GM06990 (cell line): Measurements from ENCODE around the gene NT5DC3.

Experiments used
- DNase-seq: peaks from one replicate; pipeline ENCODE4 v3.0.0-alpha.2; 2011; ENCODE audit not compliant: insufficient read length; ENCODE audit errors: extremely low read depth
- H3K27me3 ChIP-seq: replicated peaks from 2 replicates; pipeline ENCODE4 v1.6.0; 2011; ENCODE audit warnings: low read length; ENCODE audit not compliant: control insufficient read depth, insufficient read depth
- H3K36me3 ChIP-seq: 2 replicates; pipeline ENCODE4 v1.5.1; 2011; ENCODE audit warnings: low read length; ENCODE audit not compliant: control insufficient read depth, insufficient read depth
- H3K4me3 ChIP-seq: replicated peaks from 2 replicates; pipeline ENCODE4 v1.5.1; 2011; ENCODE audit warnings: low read depth, mild to moderate bottlenecking, control low read depth, low read length
- TF ChIP-seq, protein P1 (sequence below): IDR thresholded peaks from 2 replicates; pipeline ENCODE4 v1.5.1; 2011; ENCODE audit warnings: low read length, control low read depth, mild to moderate bottlenecking, inconsistent platforms; ENCODE audit not compliant: insufficient read depth, poor library complexity, severe bottlenecking

The NT5DC3 gene

DNA sequence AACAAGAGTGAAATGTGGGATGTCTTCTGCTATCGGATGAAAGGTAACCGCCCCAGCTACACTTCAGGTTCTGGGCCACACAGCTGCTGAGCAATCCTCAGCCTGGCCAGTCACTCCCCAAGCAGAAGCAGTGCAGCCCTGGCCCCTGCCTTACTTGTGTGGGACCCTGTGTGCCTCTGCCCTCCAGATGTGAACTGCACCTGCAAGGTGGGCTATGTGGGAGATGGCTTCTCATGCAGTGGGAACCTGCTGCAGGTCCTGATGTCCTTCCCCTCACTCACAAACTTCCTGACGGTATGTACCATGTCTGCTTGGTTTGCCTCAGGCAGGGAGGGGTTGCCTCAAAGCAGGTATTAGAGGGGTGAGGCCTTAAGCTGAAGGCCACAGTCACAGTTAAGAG, 85.6 kb downstream of the NT5DC3 start:
- Histone ChIP-seq H3K4me3 (no peak overlapping the region), H3K36me3 (no peaks in the 10 kb centered on the region)
- DNase-seq, result no peak

GRCh38 chr12:103751600-103751999, 89.4 kb downstream of the NT5DC3 start:
- TF ChIP-seq, protein P1, sequence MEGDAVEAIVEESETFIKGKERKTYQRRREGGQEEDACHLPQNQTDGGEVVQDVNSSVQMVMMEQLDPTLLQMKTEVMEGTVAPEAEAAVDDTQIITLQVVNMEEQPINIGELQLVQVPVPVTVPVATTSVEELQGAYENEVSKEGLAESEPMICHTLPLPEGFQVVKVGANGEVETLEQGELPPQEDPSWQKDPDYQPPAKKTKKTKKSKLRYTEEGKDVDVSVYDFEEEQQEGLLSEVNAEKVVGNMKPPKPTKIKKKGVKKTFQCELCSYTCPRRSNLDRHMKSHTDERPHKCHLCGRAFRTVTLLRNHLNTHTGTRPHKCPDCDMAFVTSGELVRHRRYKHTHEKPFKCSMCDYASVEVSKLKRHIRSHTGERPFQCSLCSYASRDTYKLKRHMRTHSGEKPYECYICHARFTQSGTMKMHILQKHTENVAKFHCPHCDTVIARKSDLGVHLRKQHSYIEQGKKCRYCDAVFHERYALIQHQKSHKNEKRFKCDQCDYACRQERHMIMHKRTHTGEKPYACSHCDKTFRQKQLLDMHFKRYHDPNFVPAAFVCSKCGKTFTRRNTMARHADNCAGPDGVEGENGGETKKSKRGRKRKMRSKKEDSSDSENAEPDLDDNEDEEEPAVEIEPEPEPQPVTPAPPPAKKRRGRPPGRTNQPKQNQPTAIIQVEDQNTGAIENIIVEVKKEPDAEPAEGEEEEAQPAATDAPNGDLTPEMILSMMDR, result no peak
- DNase-seq, result no peak
- Histone ChIP-seq H3K36me3 (no peaks in the 10 kb centered on the region), H3K27me3 (no peaks in the 10 kb centered on the region; the same call in 1 of the 2 replicates), H3K4me3 (no peak overlapping the region)

More for the DNA sequence above, 85.6 kb downstream of the NT5DC3 start:
- H3K27me3 ChIP-seq, result no peaks in the 10 kb centered on the region; the same call in 1 of the 2 replicates
- TF ChIP-seq, protein P1, result no peak

DNA sequence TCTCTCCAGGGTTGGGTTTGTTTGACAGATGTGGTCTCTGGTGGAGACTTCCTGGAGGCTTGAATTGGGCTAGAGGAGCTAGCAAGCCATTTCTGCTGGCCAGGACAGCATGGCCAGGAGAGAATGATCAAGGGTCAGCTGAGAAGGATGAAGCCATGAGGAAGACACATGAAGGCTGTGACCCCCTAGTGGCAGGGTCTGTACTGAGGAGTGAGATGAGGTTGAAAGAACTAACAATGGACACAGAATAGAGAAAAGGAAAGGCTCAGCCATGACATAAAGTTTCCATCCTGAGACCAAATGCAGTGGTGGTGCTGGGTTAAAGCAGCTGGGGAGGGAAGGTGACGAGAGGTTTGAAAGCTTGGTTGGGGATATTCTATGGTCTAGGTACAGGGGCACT, 89.9 kb downstream of the NT5DC3 start:
- no peak for DNase-seq
- TF ChIP-seq, protein P1, result peak; percentile 52
- Histone ChIP-seq H3K36me3 (no peaks in the 10 kb centered on the region), H3K4me3 (no peak overlapping the region), H3K27me3 (no peaks in the 10 kb centered on the region; the same call in 1 of the 2 replicates)

DNA sequence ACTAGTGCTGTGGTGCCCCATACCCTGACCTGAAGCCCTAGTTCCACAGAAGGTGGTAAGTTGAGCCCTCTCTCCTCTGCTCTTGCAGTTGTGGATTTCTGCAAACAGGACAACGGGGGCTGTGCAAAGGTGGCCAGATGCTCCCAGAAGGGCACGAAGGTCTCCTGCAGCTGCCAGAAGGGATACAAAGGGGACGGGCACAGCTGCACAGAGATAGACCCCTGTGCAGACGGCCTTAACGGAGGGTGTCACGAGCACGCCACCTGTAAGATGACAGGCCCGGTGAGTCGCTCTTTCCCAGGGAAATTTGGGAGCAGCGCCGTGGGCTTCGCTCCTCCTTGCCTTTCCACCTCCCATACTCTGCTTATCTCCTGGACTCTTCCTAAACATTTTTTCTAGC, 92.2 kb downstream of the NT5DC3 start:
- no peak for DNase-seq
- Histone ChIP-seq H3K27me3 (no peaks in the 10 kb centered on the region; the same call in 1 of the 2 replicates), H3K4me3 (no peak overlapping the region), H3K36me3 (no peaks in the 10 kb centered on the region)
- TF ChIP-seq, protein P1, result no peak

DNA sequence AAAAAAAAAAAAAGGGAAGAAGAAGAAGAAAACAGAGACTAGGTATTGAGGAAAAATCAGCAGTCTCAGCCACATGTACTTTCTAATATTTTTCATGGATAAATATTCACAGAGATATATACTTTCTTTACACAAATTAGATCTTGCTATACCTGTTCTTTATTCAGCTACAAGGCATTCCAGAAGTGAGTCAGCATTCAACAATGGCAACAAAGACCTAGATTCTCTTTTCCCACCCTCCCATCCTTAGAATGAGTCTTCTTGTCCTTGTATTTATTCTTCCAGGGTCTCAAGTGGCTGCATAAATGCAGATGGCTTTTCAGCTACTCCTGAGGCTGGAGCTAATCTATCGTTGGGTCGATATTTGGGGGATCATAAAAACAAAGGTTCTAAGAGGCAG, 93.0 kb downstream of the NT5DC3 start:
- Histone ChIP-seq H3K36me3 (no peaks in the 10 kb centered on the region), H3K4me3 (no peak overlapping the region), H3K27me3 (no peaks in the 10 kb centered on the region)
- TF ChIP-seq, protein P1, result no peak
- DNase-seq, result no peak

- no peak for DNase-seq
- no peaks in the 10 kb centered on the region for H3K36me3 ChIP-seq
- TF ChIP-seq, protein P1, result no peak
- H3K4me3 ChIP-seq, result no peak overlapping the region
- no peaks in the 10 kb centered on the region; the same call in 1 of the 2 replicates for H3K27me3 ChIP-seq
Measured at GRCh38 chr12:103745962-103746361, 95.1 kb downstream of the NT5DC3 start.
